ENCODE data around the gene CD109. TPM values are rescaled to one million over a fixed set of nuclear protein-coding genes. Genes with fewer than 3 reads are reported as not detected.
"Not testable (repeated sequence)": the region's sequence is repeated elsewhere in the genome, so short reads cannot be mapped to it uniquely, and the experiment has no call there.

CD109 gene
- total RNA-seq, 4 donors from 2014 or later, result 1.9 to 7.4 (median 4.8) TPM

DNA sequence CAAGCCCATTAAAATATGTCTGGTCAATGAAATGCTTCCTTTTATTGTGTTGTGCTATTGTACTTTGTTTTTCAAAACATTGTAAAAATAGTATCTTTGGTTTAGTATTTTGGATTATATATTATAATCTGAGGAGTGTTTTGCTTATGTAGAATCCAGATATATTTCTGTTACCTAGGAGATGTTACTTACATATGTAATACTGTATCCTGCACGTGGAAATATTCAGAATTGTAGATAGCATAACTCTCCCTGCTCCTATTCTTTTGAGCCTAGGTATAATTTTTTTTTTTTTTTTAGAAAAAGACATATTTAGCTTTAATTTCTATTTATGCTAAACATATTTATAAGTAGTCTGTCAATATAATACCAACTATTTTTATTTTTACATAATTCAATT, 130.6 kb downstream of the CD109 start:
- 62 to 85% methylated on average over 1 of the region's 1 CpG for WGBS, 2 donors (ENCODE audit: low coverage in 1 of 2)

DNA sequence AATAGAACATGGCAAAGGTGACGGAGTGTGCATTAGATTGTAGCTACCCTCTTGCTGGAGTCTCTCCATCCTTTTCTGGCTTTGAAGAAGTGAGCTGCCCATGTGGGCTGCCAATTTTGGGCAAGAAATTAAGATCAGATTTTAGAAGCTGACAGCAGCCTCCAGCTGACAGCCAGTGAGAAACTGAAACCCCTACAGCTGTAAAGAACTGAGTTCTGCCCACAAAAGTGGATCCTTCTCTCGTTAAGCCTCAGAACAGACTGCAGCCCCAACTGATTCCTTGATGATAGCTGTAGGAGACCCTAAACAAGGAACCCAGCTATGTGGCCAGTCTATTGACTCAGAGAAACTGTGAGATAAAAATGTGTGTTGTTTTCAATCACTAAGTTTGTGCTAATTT, 134.1 kb downstream of the CD109 start:
- 63 to 80% methylated on average over 1 to 2 of the region's 2 CpGs for WGBS, 2 donors (ENCODE audit: low coverage in 1 of 2)
- H3K27me3 ChIP-seq, result no peaks in the 10 kb centered on the region
- no peaks in the 10 kb centered on the region for H3K36me3 ChIP-seq
- H3K9me3 ChIP-seq, result no peaks in the 10 kb centered on the region
- no peak for DNase-seq
- no peak overlapping the region for H3K27ac ChIP-seq
- no peak overlapping the region for H3K4me3 ChIP-seq
- TF ChIP-seq, protein P1, sequence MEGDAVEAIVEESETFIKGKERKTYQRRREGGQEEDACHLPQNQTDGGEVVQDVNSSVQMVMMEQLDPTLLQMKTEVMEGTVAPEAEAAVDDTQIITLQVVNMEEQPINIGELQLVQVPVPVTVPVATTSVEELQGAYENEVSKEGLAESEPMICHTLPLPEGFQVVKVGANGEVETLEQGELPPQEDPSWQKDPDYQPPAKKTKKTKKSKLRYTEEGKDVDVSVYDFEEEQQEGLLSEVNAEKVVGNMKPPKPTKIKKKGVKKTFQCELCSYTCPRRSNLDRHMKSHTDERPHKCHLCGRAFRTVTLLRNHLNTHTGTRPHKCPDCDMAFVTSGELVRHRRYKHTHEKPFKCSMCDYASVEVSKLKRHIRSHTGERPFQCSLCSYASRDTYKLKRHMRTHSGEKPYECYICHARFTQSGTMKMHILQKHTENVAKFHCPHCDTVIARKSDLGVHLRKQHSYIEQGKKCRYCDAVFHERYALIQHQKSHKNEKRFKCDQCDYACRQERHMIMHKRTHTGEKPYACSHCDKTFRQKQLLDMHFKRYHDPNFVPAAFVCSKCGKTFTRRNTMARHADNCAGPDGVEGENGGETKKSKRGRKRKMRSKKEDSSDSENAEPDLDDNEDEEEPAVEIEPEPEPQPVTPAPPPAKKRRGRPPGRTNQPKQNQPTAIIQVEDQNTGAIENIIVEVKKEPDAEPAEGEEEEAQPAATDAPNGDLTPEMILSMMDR (IDR thresholded peaks at IDR 0.05), result no peak
- no peak for TF ChIP-seq POLR2AphosphoS5 (IDR thresholded peaks at IDR 0.05)
- no peak for TF ChIP-seq POLR2A (IDR thresholded peaks at IDR 0.05)
- TF ChIP-seq EP300 (IDR thresholded peaks at IDR 0.05; ENCODE audit: low read depth), result no peak
- intact Hi-C loops (cut with DNase I; ENCODE audit: low total_unique reads) (no loop called here), in situ Hi-C loops (cut with MboI; ENCODE audit: low pct_ligation_motif_present in 1 of 4, low pct_unique_long_range_greater_than_20kb in 1 of 4, low sequenced_read_pairs in 3 of 4) (no loop called here)
- no peaks in the 10 kb centered on the region for H3K4me1 ChIP-seq

More for the DNA sequence above, 130.6 kb downstream of the CD109 start:
- no peaks in the 10 kb centered on the region for H3K27me3 ChIP-seq
- intact Hi-C loops (cut with DNase I; ENCODE audit: low total_unique reads), result no loop called here
- in situ Hi-C loops (cut with MboI; ENCODE audit: low pct_ligation_motif_present in 1 of 4, low pct_unique_long_range_greater_than_20kb in 1 of 4, low sequenced_read_pairs in 3 of 4), result no loop called here
- TF ChIP-seq POLR2A (IDR thresholded peaks at IDR 0.05), result no peak
- TF ChIP-seq, protein P1 (IDR thresholded peaks at IDR 0.05), result no peak
- TF ChIP-seq POLR2AphosphoS5 (IDR thresholded peaks at IDR 0.05), result no peak
- TF ChIP-seq EP300 (IDR thresholded peaks at IDR 0.05; ENCODE audit: low read depth), result no peak
- DNase-seq, result no peak
- H3K4me3 ChIP-seq, result no peak overlapping the region
- H3K9me3 ChIP-seq, result no peaks in the 10 kb centered on the region
- H3K27ac ChIP-seq, result no peak overlapping the region
- no peaks in the 10 kb centered on the region for H3K36me3 ChIP-seq
- no peaks in the 10 kb centered on the region for H3K4me1 ChIP-seq

DNA sequence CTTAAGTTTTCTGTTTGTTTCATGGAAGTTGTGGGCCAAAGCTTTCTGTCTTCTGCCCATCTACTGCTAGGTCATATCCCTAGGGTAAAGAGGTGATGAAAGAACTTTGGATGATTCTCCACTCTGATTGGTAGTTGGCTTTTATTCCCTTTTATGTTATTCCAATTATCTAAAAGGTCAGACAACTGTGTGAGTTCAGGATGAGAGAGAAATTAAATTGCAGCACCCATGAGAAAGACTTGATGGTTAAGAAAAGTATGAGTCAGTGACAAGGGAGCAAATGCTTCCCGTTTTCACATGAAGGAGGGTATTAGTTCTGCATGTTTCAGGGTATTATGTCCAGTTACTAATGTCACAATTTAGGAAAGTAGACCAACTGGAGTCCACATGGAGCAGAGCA, 136.3 kb downstream of the CD109 start:
- H3K4me1 ChIP-seq, result no peaks in the 10 kb centered on the region
- DNase-seq, result no peak
- no peak overlapping the region for H3K27ac ChIP-seq
- no peak for TF ChIP-seq EP300 (IDR thresholded peaks at IDR 0.05; ENCODE audit: low read depth)
- TF ChIP-seq, protein P1 (IDR thresholded peaks at IDR 0.05), result no peak
- TF ChIP-seq POLR2AphosphoS5 (IDR thresholded peaks at IDR 0.05), result no peak
- no peak for TF ChIP-seq POLR2A (IDR thresholded peaks at IDR 0.05)
- in situ Hi-C loops (cut with MboI; ENCODE audit: low pct_ligation_motif_present in 1 of 4, low pct_unique_long_range_greater_than_20kb in 1 of 4, low sequenced_read_pairs in 3 of 4) (no loop called here), intact Hi-C loops (cut with DNase I; ENCODE audit: low total_unique reads) (no loop called here)
- no peak overlapping the region for H3K4me3 ChIP-seq
- H3K36me3 ChIP-seq, result no peaks in the 10 kb centered on the region
- H3K27me3 ChIP-seq, result no peaks in the 10 kb centered on the region
- 76 to 100% methylated on average over 1 of the region's 1 CpG for WGBS, 2 donors (ENCODE audit: low coverage in 1 of 2)
- H3K9me3 ChIP-seq, result no peaks in the 10 kb centered on the region

DNA sequence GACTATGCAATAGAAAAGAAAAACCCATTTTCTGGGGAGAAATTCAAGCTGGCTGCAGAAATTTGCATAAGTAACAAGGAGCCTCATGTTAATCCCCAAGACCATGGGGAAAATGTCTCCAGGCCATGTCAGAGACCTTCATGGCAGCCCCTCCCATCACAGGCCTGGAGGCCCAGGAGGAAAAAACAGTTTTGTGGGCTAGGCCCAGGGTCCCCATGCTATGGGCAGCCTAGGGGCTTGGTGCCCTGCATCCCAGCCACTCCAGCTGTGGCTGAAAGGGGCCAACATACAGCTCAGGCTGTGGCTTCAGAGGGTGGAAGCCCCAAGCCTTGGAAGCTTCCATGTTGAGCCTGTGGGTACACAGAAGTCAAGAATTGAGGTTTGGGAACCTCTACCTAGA, 148.7 kb downstream of the CD109 start:
- H3K4me3 ChIP-seq; intact Hi-C loops (cut with DNase I; ENCODE audit: low total_unique reads); DNase-seq; H3K27me3 ChIP-seq; H3K27ac ChIP-seq; H3K36me3 ChIP-seq; H3K4me1 ChIP-seq; H3K9me3 ChIP-seq; in situ Hi-C loops (cut with MboI; ENCODE audit: low pct_ligation_motif_present in 1 of 4, low pct_unique_long_range_greater_than_20kb in 1 of 4, low sequenced_read_pairs in 3 of 4): not testable (repeated sequence)

GRCh38 chr6:73851048-73851447, 155.0 kb downstream of the CD109 start:
- in situ Hi-C loops (cut with MboI; ENCODE audit: low pct_ligation_motif_present in 1 of 4, low pct_unique_long_range_greater_than_20kb in 1 of 4, low sequenced_read_pairs in 3 of 4), result loop anchor here in 2 of 4 donors (25.0 kb wide), 1 partner anchor 1361 kb away; the partner anchor contains the start of gene COL12A1 (in 2 of the 2)
- not testable (repeated sequence) for H3K9me3 ChIP-seq
- WGBS, 2 donors (ENCODE audit: low coverage in 1 of 2), result 95% methylated on average over 7 of the region's 25 CpGs; no CpG with 5 or more reads in 1 of the 2 donors

More at GRCh38 chr6:73851048-73851447, 155.0 kb downstream of the CD109 start:
- H3K4me3 ChIP-seq; DNase-seq; H3K27ac ChIP-seq; H3K36me3 ChIP-seq; H3K27me3 ChIP-seq; intact Hi-C loops (cut with DNase I; ENCODE audit: low total_unique reads); H3K4me1 ChIP-seq: not testable (repeated sequence)
